ENCODE data around the gene CEP164. TPM values are rescaled to one million over a fixed set of nuclear protein-coding genes. Genes with fewer than 3 reads are reported as not detected.

Gene CEP164
- total and polyA plus RNA-seq, 10 of the 15 experiments (the other 5 are each of a cell fraction or from before 2014, with no cell fraction given): 4.2 to 31.2 (median 20.2) TPM

- TF ChIP-seq BMI1 (IDR thresholded peaks at IDR 0.05; ENCODE audit: borderline replicate concordance): no peak
These were observed 17.4 kb downstream of the CEP164 start (continued) for GRCh38 chr11:117345039-117345438.

GRCh38 chr11:117354550-117354949 is 26.9 kb downstream of the CEP164 start:
- intact Hi-C loops (cut with micrococcal nuclease; ENCODE audit: unreplicated experiment) (no loop called here), in situ Hi-C loops (cut with MboI) (no loop called here)
- FAIRE-seq (no peak), ATAC-seq (no peak), DNase-seq (ENCODE audit: low read depth, low spot score) (no peak)
- 84% methylated on average over 4 of the region's 4 CpGs for WGBS (ENCODE audit: insufficient coverage, insufficient replicate concordance, low lambda C conversion rate, missing lambda C conversion rate)
- Histone ChIP-seq H3K9ac (ENCODE audit: control insufficient read depth, insufficient read depth, low read length) (no peak overlapping the region), H3K27ac (ENCODE audit: control insufficient read depth, insufficient read depth) (no peak overlapping the region), H3K4me1 (ENCODE audit: control insufficient read depth, insufficient read depth, low read length) (no peaks in the 10 kb centered on the region), H2AFZ (ENCODE audit: control insufficient read depth, low read depth, low read length) (no peak overlapping the region), H4K20me1 (ENCODE audit: control insufficient read depth, insufficient read depth) (no peaks in the 10 kb centered on the region), H3K79me2 (ENCODE audit: control insufficient read depth, insufficient read depth, low read length) (no peaks in the 10 kb centered on the region), H3K36me3 (ENCODE audit: control insufficient read depth in 2 of 2, insufficient read depth in 2 of 2, low read length in 1 of 2) (peaks cover 3 to 19% of the 10 kb centered on the region in 2 experiments; a peak in 3 of 4 replicates), H3K9me3 (replicated peaks; ENCODE audit: control insufficient read depth, insufficient read depth, low read length) (no peaks in the 10 kb centered on the region), H3K4me3 (no peak overlapping the region), H3K27me3 (replicated peaks in 1 of 2; ENCODE audit: control insufficient read depth in 2 of 2, insufficient read depth in 2 of 2, low read length in 1 of 2) (no peaks in the 10 kb centered on the region), H3K4me2 (ENCODE audit: control insufficient read depth, insufficient read depth) (no peak overlapping the region)
- POLR2A ChIA-PET: no interaction called here
- CTCF ChIA-PET: no interaction called here
- BruUV-seq (replicated peaks): no TSS peak
- SMC1A ChIA-PET (ENCODE audit: uncharacterized antibody, unreplicated experiment): no interaction called here
- RAD21 ChIA-PET (ENCODE audit: unreplicated experiment): no interaction called here
- TF ChIP-seq ETV6 (conservative IDR thresholded peaks at IDR 0.05 in 1 of 2, IDR thresholded peaks at IDR 0.05 in 1 of 2; ENCODE audit: borderline replicate concordance in 1 of 2, low read depth in 1 of 2) (no peak), TBL1XR1 (IDR thresholded peaks at IDR 0.05; ENCODE audit: low read depth, low read length) (no peak), CHD2 (IDR thresholded peaks at IDR 0.05; ENCODE audit: borderline replicate concordance, low read depth, low read length) (no peak), PRDM15 (CRISPR knock-in tag; IDR thresholded peaks at IDR 0.05) (no peak), CREM (IDR thresholded peaks at IDR 0.05; ENCODE audit: low read depth) (no peak), ZNF24 (IDR thresholded peaks at IDR 0.05) (no peak)

All from GM12878 (cell line).